Kidney (tissue), 14 donors: Measurements from ENCODE around the gene VPS9D1. TPM values are rescaled to one million over a fixed set of nuclear protein-coding genes. Genes with fewer than 3 reads are reported as not detected.

Experiments
- DNase-seq, 5 donors: peaks; one replicate each; pipeline ENCODE4 v3.0.0-alpha.2; 2013 to 2020
- FAIRE-seq: peaks from 2 replicates; lab custom pipeline; 2012; peaks lifted over from hg19 to GRCh38; lab: Jason Lieb, UNC
- H3K27ac ChIP-seq, 2 donors: one replicate each; pipeline ENCODE4 v1.7.0; 2013; ENCODE audit warnings: low read depth in 2 of 2, low read length in 2 of 2, inconsistent platforms in 1 of 2
- H3K27me3 ChIP-seq: one replicate; pipeline ENCODE4 v1.7.1; 2013; ENCODE audit warnings: low read length, inconsistent platforms; ENCODE audit not compliant: control insufficient read depth, insufficient read depth
- H3K36me3 ChIP-seq, 3 donors: one replicate each; pipeline versions ENCODE4 v1.7.0 to v1.7.1; 2013; ENCODE audit warnings: low read length in 3 of 3, control low read depth in 1 of 3, inconsistent platforms in 1 of 3; ENCODE audit not compliant: insufficient read depth in 3 of 3, control insufficient read depth in 2 of 3
- H3K4me1 ChIP-seq, 3 donors: one replicate each; pipeline versions ENCODE4 v1.7.0 to v1.7.1; 2013; ENCODE audit warnings: low read length in 3 of 3, inconsistent platforms in 1 of 3, low read depth in 1 of 3; ENCODE audit not compliant: control insufficient read depth in 2 of 3, insufficient read depth in 2 of 3
- H3K4me3 ChIP-seq, 3 donors: one replicate each; pipeline versions ENCODE4 v1.7.0 to v1.8.1; 2013; ENCODE audit warnings: low read length in 3 of 3, control low read depth in 1 of 3, inconsistent platforms in 1 of 3
- H3K9ac ChIP-seq, 3 donors: one replicate each; pipeline versions ENCODE4 v1.7.0 to v1.7.1; 2013; ENCODE audit warnings: low read length in 3 of 3, control low read depth in 1 of 3, inconsistent platforms in 1 of 3
- H3K9me3 ChIP-seq, 3 donors: one replicate each; pipeline versions ENCODE4 v1.7.0 to v1.7.1; 2013; ENCODE audit warnings: low read length in 3 of 3, control low read depth in 1 of 3, inconsistent platforms in 1 of 3; ENCODE audit not compliant: control insufficient read depth in 2 of 3, insufficient read depth in 1 of 3
- intact Hi-C: fragments of 100-400 bp; cut with DNase I; formaldehyde crosslinking; loops from one replicate; pipeline ENCODE4 v1.11.1; 2022
- polyA plus RNA-seq: library from polyadenylated mRNA; stranded (reverse); fragments of 350-450 nt; fragmentation: Illumina TruSeq; extraction: RNeasy Lipid Tissue Mini Kit (QIAGEN cat#74804); gene quantifications from one replicate; pipeline ENCODE4 v1.2.3, GENCODE V29; 2014; ENCODE audit warnings: low read depth, low replicate concordance; ENCODE audit not compliant: insufficient read depth
- total RNA-seq: library from RNA; stranded (reverse); fragmentation: NEBNext Ultra II Directional; extraction: Animal tissue kit (Norgen Biotek cat#: 25700); gene quantifications from one replicate; pipeline ENCODE4 v1.2.1, GENCODE V29; 2021
- TF ChIP-seq, protein P1 (sequence below): IDR thresholded peaks from 3 replicates; pipeline ENCODE4 v1.5.1; 2012; ENCODE audit warnings: mild to moderate bottlenecking, moderate library complexity, borderline replicate concordance; ENCODE audit not compliant: insufficient read depth; ENCODE audit errors: extremely low read depth
- donor health status: control.
- donor health status: control.
- donor health status: control.
- donor health status: control.
- donor health status: control.
- donor health status: DM: yes; HTN: yes; CAD: no.
- donor health status: Normal renal cell carcinoma (clear cell type).

The VPS9D1 gene
- total and polyA plus RNA-seq, 2 donors from 2014 or later, result 18.3 to 24.4 TPM

- FAIRE-seq (no peak), DNase-seq (no peak)
- Histone ChIP-seq H3K9ac (no peak overlapping the region), H3K4me1 (no peaks in the 10 kb centered on the region), H3K36me3 (peaks cover 0 to 2% (median 0%) of the 10 kb centered on the region in 3 donors), H3K9me3 (no peaks in the 10 kb centered on the region), H3K4me3 (no peak overlapping the region), H3K27me3 (no peaks in the 10 kb centered on the region), H3K27ac (no peak overlapping the region)
- TF ChIP-seq, protein P1, sequence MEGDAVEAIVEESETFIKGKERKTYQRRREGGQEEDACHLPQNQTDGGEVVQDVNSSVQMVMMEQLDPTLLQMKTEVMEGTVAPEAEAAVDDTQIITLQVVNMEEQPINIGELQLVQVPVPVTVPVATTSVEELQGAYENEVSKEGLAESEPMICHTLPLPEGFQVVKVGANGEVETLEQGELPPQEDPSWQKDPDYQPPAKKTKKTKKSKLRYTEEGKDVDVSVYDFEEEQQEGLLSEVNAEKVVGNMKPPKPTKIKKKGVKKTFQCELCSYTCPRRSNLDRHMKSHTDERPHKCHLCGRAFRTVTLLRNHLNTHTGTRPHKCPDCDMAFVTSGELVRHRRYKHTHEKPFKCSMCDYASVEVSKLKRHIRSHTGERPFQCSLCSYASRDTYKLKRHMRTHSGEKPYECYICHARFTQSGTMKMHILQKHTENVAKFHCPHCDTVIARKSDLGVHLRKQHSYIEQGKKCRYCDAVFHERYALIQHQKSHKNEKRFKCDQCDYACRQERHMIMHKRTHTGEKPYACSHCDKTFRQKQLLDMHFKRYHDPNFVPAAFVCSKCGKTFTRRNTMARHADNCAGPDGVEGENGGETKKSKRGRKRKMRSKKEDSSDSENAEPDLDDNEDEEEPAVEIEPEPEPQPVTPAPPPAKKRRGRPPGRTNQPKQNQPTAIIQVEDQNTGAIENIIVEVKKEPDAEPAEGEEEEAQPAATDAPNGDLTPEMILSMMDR, result no peak
- intact Hi-C loops, result no loop called here
These were observed 24.1 kb upstream of the VPS9D1 start for GRCh38 chr16:89744813-89745212.

DNA sequence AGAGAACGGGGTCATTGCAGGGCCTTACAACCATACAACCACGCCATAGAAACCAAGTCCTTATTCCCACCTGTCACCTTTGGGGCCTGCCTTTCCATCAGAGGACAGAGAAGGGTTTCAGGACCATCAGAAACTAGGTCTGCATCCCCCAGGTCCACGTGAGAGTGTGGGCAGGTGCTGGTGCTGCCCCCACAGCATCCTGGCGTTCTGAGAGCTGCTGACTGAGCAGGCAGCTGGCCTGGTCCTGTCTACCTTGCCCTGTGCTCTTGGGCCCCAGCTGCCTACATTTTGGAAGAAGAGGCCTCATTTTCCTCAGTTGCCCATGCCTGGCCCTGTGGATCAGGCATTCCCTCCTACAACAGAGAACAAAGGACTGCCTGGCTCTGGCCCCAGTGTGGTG, 22.2 kb upstream of the VPS9D1 start:
- intact Hi-C loops, result no loop called here
- H3K4me3 ChIP-seq, result no peak overlapping the region
- FAIRE-seq (no peak), DNase-seq (no peak)
- H3K9me3 ChIP-seq, result no peaks in the 10 kb centered on the region
- no peak overlapping the region for H3K9ac ChIP-seq
- H3K27me3 ChIP-seq, result no peaks in the 10 kb centered on the region
- peaks cover 0 to 13% (median 8%) of the 10 kb centered on the region in 3 donors for H3K36me3 ChIP-seq
- H3K27ac ChIP-seq, result no peak overlapping the region
- H3K4me1 ChIP-seq, result no peaks in the 10 kb centered on the region
- TF ChIP-seq, protein P1, result no peak

GRCh38 chr16:89741342-89742014, 20.8 kb upstream of the VPS9D1 start:
- Histone ChIP-seq H3K9me3 (no peaks in the 10 kb centered on the region), H3K27me3 (no peaks in the 10 kb centered on the region), H3K27ac (no peak overlapping the region), H3K4me1 (no peaks in the 10 kb centered on the region), H3K9ac (no peak overlapping the region), H3K36me3 (peaks cover 0 to 24% (median 14%) of the 10 kb centered on the region in 3 donors), H3K4me3 (no peak overlapping the region)
- no peak for FAIRE-seq
- intact Hi-C loops, result no loop called here
- no peak for DNase-seq
- TF ChIP-seq, protein P1, result no peak

- no peak overlapping the region for H3K4me3 ChIP-seq
- no peak overlapping the region for H3K9ac ChIP-seq
- DNase-seq (no peak), FAIRE-seq (no peak)
- peaks cover 2 to 36% (median 16%) of the 10 kb centered on the region in 3 donors for H3K36me3 ChIP-seq
- H3K9me3 ChIP-seq, result no peaks in the 10 kb centered on the region
- no peak overlapping the region for H3K27ac ChIP-seq
- no peaks in the 10 kb centered on the region for H3K27me3 ChIP-seq
- TF ChIP-seq, protein P1, result no peak
- intact Hi-C loops, result no loop called here
- no peaks in the 10 kb centered on the region for H3K4me1 ChIP-seq
These were observed 18.7 kb upstream of the VPS9D1 start for GRCh38 chr16:89739383-89739782.
